Stimulated activated CD4-positive, alpha-beta T cell treated with anti-CD3 and anti-CD28 coated beads, Interleukin-12 subunit alpha, Interleukin-12 subunit beta, amount 100 ng/mL, for 48 hours (primary cell): ENCODE data around the gene VSIG10L2.
"Not testable (repeated sequence)": the region's sequence is repeated elsewhere in the genome, so short reads cannot be mapped to it uniquely, and the experiment has no call there.

ENCODE experiments used
- DNase-seq, 3 donors: peaks; one replicate each; pipeline ENCODE4 v3.0.0-alpha.2; 2020; ENCODE audit warnings: low read depth in 2 of 3, low spot score in 1 of 3

VSIG10L2 gene

GRCh38 chr11:125959511-125959910, 13.7 kb downstream of the VSIG10L2 start:
- DNase-seq: no peak

- DNase-seq: no peak
These were observed 14.1 kb downstream of the VSIG10L2 start for GRCh38 chr11:125959931-125960330.

- DNase-seq: no peak
These were observed 14.9 kb downstream of the VSIG10L2 start for GRCh38 chr11:125960771-125961170.

- DNase-seq: no peak
These were observed 21.7 kb downstream of the VSIG10L2 start for GRCh38 chr11:125967515-125967914.

GRCh38 chr11:125968354-125968753, 22.5 kb downstream of the VSIG10L2 start:
- no peak for DNase-seq

- no peak for DNase-seq
These were observed 25.8 kb downstream of the VSIG10L2 start for GRCh38 chr11:125971618-125972017.

- no peak for DNase-seq
These were observed 28.4 kb downstream of the VSIG10L2 start for GRCh38 chr11:125974284-125974683.

GRCh38 chr11:125975634-125976033, 29.8 kb downstream of the VSIG10L2 start:
- no peak for DNase-seq

GRCh38 chr11:125976156-125976555, 30.3 kb downstream of the VSIG10L2 start:
- DNase-seq: no peak

GRCh38 chr11:125977333-125977732, 31.5 kb downstream of the VSIG10L2 start:
- no peak for DNase-seq

GRCh38 chr11:125978181-125978716, 32.4 kb downstream of the VSIG10L2 start:
- DNase-seq: no peak

GRCh38 chr11:125978778-125979407, 33.0 kb downstream of the VSIG10L2 start:
- DNase-seq: no peak

- DNase-seq: no peak
These were observed 33.7 kb downstream of the VSIG10L2 start for GRCh38 chr11:125979511-125979910.

- no peak for DNase-seq
These were observed 34.6 kb downstream of the VSIG10L2 start for GRCh38 chr11:125980436-125980835.

- DNase-seq: no peak
These were observed 36.5 kb downstream of the VSIG10L2 start for GRCh38 chr11:125982348-125982730.

GRCh38 chr11:125985956-125986355, 40.1 kb downstream of the VSIG10L2 start:
- not testable (repeated sequence) for DNase-seq

- no peak for DNase-seq
These were observed 41.3 kb downstream of the VSIG10L2 start for GRCh38 chr11:125987066-125987641.

- peak in 2 of 3 donors; percentile 3 to 8 for DNase-seq
These were observed 44.4 kb downstream of the VSIG10L2 start for GRCh38 chr11:125990244-125990643.

- no peak for DNase-seq
These were observed 47.0 kb downstream of the VSIG10L2 start for GRCh38 chr11:125992893-125993292.

- DNase-seq: no peak
These were observed 48.7 kb downstream of the VSIG10L2 start for GRCh38 chr11:125994509-125994908.

- DNase-seq: peak; percentile 41 to 57 (median 44)
These were observed 49.5 kb downstream of the VSIG10L2 start for GRCh38 chr11:125995313-125995712.

- DNase-seq: no peak
These were observed 52.4 kb downstream of the VSIG10L2 start for GRCh38 chr11:125998267-125998666.
